HG03354 (cell line): ENCODE results near the gene ARHGAP1.

Source experiments
- ATAC-seq: cut with Tn5 transposase; IDR thresholded peaks from one replicate; pipeline ENCODE4 v1.9.1; 2021; ENCODE audit warnings: mild to moderate bottlenecking; ENCODE audit not compliant: unreplicated experiment, poor library complexity, severe bottlenecking

ARHGAP1 gene

GRCh38 chr11:46697303-46697702 is 3.1 kb downstream of the ARHGAP1 start:
- ATAC-seq: no peak

- no peak for ATAC-seq
Observed at GRCh38 chr11:46696212-46696558, 4.2 kb downstream of the ARHGAP1 start.

- ATAC-seq: no peak
Observed at GRCh38 chr11:46695345-46696211, 4.8 kb downstream of the ARHGAP1 start.

GRCh38 chr11:46694607-46695006 is 5.8 kb downstream of the ARHGAP1 start:
- ATAC-seq: no peak

GRCh38 chr11:46694072-46694471 is 6.3 kb downstream of the ARHGAP1 start:
- no peak for ATAC-seq

- ATAC-seq: no peak
Observed at GRCh38 chr11:46693597-46694012, 6.8 kb downstream of the ARHGAP1 start.

- no peak for ATAC-seq
Observed at GRCh38 chr11:46692450-46692849, 8.0 kb downstream of the ARHGAP1 start.

- no peak for ATAC-seq
Observed at GRCh38 chr11:46690702-46691101, 9.7 kb downstream of the ARHGAP1 start.

- ATAC-seq: no peak
Observed at GRCh38 chr11:46686886-46687795, 13.3 kb downstream of the ARHGAP1 start.

GRCh38 chr11:46684367-46684766 is 16.1 kb downstream of the ARHGAP1 start:
- ATAC-seq: no peak

GRCh38 chr11:46682773-46683752 is 17.4 kb downstream of the ARHGAP1 start:
- no peak for ATAC-seq

- no peak for ATAC-seq
Observed at GRCh38 chr11:46681814-46682213, 18.6 kb downstream of the ARHGAP1 start.

- ATAC-seq: no peak
Observed at GRCh38 chr11:46680815-46681214, 19.6 kb downstream of the ARHGAP1 start.

- no peak for ATAC-seq
Observed at GRCh38 chr11:46680164-46680760, 20.2 kb downstream of the ARHGAP1 start.

- ATAC-seq: no peak
Observed at GRCh38 chr11:46679241-46680163, 20.9 kb downstream of the ARHGAP1 start.

GRCh38 chr11:46678741-46679130 is 21.7 kb downstream of the ARHGAP1 start:
- no peak for ATAC-seq

- ATAC-seq: no peak
Observed at GRCh38 chr11:46677991-46678740, 22.3 kb downstream of the ARHGAP1 start.

GRCh38 chr11:46677169-46677568 is 23.2 kb downstream of the ARHGAP1 start:
- ATAC-seq: no peak
